GM18858 (cell line): ENCODE measurements around the gene SLC25A25.

Experiments used
- ATAC-seq: cut with Tn5 transposase; IDR thresholded peaks from one replicate; pipeline ENCODE4 v1.9.1; 2021; ENCODE audit not compliant: unreplicated experiment

SLC25A25 gene

DNA sequence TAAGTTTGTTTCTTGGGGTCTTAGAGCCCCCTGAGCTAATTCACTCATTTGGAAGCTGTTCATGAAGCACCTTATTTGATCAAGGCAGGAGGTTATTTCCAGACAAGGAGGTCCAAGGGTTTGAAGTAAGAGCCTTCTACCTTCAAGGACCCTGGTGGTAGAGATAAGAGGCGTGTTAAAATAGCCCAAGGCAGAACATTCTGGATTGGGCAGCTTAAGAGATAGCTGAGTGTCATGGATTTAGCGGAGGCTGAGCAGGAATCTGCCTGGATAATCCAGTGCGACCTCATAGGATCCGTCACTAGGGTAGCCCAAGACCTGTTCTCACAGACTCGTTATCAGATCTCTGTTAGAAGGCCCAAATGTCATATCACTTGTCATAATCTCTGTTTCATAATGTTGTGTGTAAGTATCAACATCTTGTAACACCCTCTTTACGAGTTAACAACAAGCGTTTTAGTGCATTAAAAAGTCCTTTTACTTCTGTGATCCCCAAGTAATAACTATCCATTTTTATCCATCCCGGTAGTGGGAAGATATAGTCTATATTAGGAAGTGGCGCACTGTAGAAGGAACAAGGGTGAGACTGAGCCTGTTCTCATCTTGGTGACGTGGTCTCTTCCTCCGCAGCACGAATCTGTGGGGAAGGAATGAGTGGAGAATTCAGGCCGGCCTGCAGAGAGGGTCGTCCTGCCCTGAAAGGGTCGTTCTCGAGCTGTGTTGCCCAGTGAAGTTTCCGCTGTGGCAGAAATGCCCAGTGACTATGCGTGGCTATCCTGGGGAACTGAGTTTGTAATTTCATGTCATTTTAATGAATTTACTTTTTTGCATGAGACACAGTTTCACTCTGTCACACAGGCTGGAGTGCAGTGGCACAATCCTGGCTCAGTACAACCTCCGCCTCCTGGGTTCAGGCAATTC is 28.8 kb downstream of the SLC25A25 start:
- ATAC-seq: no peak

DNA sequence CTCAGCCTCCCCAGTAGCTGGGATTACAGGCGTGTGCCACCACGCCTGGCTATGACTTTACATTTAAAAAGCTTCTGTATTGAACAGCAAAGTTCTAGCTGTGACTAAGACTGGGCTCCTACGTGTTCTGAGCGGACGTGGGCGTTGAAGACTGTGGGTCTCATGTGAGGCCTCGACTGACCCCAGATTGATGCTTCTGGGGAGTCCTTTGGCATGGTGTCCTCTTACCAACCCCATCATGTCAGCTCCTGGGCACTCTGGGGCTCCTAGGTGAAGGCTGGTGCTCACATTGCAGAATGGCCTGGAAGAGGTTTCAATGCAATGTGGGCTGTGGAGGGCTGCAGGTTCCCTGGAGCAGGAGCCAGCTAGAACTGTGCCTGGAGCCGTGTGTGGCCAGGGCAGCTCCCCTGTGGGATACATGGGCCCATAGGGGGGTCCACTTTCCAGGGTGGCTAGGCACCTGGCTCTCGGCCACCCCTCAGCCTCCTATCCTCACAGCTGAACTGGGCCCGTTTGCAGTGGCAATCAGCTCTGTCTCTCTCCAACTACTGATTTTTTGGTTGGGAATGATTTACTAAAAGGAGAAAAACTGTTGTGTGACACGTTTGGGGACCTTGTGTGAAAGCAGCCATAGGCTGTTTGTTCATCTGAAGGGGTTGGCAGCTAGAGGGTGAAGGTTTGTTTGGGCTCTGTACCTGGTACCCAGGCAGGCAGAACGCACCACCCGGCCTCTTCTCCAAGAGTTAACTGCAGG is 29.7 kb downstream of the SLC25A25 start:
- no peak for ATAC-seq

DNA sequence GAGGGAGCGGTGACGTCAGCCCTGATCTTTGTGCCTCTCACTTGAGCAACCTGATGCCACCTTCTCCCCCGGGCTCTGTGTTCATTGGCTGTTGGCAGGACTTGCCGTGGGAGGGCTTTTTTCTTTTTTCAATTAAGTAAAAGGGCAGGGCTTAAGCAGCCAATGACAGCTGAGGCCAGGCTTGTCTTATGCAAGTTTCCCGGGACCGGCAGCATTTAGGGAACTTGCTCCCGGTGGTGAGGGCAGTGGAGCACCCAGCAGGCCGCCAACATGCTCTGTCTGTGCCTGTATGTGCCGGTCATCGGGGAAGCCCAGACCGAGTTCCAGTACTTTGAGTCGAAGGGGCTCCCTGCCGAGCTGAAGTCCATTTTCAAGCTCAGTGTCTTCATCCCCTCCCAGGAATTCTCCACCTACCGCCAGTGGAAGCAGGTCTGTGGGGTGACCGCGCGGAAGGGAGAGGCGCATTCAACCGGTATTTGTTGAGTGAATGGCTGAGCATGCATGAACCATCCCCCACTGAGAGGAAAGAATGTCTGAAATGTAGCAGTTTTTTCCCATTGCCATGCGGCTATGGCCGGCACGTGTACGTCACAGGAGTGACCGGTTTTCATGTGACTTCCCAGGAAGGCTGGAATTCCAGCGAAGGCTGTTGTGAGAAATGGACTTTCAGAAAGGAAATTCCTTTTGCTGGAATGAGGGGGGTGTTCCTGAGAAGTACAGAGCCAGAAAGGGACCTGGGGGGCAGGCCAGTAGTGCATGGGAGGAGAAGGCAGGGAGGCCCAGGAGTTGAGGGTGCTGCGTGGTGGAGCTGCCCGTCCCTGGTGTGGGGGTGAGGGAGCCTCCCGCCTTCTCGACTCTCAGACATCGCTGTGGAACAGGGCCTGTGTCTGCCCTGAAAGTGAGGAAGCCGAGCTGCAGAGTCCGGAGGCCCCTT is 30.5 kb downstream of the SLC25A25 start:
- ATAC-seq: no peak

DNA sequence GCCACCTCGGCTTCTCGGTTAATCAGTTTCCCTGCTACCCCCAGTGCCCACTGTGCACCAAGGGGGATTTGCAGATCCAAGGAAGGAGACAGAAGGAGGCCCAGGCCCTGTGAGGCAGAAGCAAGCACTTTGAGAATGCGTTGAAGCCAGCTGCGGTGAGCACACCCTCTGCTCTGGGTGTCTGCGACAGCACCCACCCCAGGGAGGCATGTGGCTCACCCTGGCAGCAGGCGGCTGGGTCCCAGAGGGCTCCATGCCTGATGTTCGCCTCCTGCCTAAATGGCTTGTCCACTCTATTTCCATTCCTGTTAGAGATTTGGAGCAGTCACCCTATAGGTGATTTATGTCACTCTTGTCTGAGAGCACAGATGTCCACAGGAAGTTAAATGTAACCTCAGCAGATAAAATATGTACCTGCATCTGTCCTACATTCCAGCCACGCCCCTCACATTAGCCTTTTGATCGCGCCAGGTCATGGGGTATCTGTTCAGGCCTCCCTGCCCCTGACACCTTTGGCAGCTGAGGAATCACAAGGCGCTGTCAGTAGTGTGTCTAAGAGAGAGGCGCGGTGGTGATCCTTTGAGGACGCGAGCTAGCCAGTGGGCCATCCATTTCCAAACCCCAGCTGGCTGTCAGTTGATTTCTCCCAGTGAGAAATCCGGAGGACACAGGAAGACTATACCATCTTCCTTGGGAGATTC is 31.3 kb downstream of the SLC25A25 start:
- no peak for ATAC-seq

DNA sequence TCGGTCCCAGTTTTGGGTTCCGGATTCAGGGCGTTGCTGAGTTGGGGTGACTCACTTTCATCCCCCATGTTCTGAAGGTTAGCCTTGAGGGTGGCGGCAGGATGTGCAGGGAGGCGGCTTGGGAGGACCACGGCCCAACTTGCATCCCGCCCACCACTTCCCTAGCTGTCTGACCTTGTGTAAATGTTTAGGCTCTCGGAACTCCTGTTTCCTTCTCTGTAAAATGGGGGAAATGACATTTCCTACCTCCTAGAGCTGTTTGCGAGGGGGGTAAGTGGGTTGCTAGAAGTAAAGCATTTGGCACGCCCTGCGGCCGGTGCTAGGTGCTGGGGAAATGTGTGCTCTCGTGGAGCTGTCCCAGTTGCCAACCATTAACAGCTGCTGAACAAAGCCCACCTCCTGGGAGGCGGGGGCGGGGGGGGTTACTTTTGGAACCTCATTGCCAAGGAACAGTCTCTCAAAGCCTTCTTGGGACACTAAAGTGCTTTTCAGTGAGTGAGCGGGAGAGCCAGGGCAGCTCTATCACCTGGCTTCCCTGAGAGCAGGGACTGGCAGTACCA is 32.0 kb downstream of the SLC25A25 start:
- no peak for ATAC-seq

DNA sequence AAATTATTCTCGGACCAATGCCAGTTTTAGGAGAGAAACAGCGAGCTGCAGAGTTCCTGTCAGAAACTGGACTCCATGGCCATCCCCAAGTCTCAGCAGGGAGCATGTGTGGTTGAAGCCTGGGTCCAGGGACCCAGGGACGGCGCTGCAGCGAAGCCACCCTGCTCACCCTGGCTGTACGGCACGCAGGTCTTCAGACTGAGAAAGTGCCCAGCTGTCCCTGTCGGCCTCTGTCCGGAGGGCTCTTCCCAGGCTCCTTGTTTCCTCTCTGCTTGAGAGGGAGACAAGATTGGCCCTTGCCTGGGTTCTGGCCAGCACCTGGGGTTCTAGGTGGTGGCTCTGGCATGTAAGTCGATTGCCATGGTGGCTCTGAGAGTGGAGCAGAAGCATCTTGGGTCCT is 32.5 kb downstream of the SLC25A25 start:
- no peak for ATAC-seq

DNA sequence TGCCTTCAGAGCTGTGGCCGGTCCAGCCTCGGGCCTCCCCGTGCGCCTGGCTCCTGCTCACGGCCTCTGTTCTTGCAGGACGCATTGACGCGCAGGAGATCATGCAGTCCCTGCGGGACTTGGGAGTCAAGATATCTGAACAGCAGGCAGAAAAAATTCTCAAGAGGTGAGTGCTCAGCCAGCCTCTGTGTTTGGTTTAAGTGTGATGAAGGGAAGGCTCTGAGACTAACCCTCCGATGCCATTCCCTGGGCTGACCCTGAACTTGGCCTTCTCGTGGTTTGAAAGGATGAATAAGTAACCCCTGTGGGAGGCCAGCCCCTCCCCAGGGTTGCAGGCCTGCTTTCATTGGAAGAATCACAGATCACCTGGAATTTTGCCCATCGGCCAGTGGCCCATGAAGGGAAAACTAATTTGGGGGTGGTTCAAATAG is 33.2 kb downstream of the SLC25A25 start:
- no peak for ATAC-seq

DNA sequence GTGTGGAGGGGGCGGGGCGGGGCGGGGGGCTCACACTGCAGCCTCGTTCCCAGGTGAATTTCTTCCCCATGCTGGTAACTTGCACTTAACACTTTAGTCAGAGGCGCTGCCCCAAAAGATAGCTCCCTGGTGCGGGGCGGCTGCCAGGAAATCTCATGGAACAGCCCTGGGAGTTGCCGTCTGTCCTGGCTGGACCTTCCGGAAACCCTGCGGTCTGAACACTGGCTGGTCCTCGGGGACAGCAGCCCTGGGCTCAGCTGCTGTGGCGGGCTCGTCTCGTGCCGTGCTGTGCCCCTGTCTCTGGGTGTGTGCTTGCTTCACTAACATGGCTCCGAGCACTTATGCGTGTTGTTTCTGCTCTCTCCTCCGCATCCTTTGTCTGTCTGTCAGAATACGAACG is 33.7 kb downstream of the SLC25A25 start:
- ATAC-seq: no peak

DNA sequence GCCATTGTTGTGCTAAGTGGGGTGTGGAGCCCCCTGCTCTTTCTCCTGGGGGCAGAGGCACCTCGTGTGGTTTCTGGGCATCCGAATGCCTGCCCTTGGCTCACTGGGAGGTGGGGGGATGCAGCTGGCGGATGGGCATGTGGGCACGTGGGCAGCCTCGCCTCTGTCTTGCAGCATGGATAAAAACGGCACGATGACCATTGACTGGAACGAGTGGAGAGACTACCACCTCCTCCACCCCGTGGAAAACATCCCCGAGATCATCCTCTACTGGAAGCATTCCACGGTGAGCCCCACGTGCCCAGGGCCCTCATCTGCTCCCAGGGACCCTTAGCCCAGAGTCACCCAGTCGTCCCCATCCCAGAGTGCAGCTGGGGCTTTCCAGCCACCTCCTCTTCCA is 34.2 kb downstream of the SLC25A25 start:
- no peak for ATAC-seq

DNA sequence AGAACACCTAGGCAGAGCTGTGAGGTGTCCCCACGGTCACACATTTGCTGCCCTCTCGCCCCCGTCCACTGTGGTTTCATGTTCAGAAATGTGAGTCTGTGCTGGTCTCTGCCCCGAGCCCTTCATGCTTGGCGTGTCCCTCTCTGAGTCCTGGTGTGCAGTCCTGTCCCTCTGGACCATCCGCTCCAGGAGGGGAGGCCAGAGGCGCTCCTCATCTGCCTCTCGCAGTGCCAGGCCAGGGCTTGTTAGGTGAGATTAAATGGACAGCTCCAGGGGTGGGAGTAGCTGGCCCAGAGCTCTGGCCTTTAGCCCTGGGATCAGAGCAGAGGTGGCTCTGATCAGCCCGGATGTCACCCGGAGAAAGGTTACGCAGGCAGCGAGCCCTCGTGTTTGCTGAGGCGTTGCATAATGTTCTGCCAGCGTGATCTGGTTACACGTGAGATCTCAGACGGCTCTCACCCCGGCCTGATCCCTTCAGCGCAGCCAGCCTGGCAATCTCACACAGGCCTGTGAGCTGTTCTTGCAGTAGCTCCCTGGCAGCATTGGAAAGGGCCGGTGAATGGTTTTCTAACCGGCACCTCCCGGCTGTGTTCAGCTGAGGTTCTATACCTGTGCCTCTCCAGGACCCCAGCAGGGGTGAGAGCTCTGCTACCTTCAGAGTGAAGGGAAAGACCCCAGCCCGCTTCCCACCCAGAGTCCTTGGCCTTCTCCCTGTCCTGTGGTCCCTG is 35.0 kb downstream of the SLC25A25 start:
- no peak for ATAC-seq

DNA sequence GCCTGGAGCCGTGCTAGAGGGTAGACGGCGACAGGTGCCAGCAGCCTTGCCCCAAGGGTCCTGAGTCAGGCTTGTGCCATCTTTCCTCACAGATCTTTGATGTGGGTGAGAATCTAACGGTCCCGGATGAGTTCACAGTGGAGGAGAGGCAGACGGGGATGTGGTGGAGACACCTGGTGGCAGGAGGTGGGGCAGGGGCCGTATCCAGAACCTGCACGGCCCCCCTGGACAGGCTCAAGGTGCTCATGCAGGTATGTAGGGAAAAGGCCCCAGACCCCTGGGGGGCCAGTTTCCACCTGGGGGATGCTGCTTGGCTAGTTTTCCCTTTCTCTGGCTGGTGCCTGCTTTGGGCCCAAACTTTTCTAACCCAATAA is 35.5 kb downstream of the SLC25A25 start:
- ATAC-seq: no peak

DNA sequence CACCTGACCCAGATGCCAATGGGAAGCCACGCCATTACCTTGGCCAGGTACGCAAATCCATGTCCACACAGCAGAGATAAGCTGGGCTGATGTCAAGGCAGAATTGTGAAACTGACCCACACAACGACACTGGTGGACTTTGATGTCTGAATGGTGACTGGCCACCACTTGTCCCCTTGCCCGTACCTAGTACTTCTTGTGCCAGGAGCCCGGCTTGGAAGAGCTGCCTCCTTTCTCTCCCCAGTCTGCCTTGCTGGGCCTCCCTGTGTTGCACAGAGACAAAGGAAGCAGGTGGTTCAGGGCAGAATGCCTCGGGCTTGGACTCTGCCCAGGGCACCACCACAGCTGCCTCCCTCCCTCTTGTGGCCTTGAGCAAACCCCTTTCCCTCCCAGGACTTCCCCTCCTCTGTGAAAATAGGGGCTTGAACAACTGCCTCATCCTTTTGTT is 36.2 kb downstream of the SLC25A25 start:
- no peak for ATAC-seq

DNA sequence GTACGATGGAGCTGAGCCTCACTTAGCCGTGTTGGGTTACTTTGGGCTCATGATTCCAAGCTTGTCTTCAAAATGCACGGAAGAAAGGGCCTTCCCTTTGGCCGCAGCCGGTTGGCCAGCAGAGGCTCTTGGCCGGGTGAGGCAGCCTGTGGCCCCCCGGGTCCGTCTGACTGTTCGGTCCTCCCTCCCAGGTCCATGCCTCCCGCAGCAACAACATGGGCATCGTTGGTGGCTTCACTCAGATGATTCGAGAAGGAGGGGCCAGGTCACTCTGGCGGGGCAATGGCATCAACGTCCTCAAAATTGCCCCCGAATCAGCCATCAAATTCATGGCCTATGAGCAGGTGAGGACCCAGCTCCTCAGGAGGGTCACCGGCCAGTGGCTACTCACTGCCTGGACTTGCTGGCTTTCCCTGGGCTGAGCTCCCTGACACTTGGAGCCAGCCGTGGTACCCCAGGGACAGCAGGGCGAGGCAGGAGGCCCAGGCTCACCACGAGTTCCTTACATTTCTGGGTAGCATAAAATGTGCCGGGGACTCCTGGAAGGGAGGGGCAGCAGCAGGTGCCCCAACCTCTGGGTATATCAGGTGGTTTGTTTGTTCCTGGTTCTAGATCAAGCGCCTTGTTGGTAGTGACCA is 37.6 kb downstream of the SLC25A25 start:
- ATAC-seq: no peak

DNA sequence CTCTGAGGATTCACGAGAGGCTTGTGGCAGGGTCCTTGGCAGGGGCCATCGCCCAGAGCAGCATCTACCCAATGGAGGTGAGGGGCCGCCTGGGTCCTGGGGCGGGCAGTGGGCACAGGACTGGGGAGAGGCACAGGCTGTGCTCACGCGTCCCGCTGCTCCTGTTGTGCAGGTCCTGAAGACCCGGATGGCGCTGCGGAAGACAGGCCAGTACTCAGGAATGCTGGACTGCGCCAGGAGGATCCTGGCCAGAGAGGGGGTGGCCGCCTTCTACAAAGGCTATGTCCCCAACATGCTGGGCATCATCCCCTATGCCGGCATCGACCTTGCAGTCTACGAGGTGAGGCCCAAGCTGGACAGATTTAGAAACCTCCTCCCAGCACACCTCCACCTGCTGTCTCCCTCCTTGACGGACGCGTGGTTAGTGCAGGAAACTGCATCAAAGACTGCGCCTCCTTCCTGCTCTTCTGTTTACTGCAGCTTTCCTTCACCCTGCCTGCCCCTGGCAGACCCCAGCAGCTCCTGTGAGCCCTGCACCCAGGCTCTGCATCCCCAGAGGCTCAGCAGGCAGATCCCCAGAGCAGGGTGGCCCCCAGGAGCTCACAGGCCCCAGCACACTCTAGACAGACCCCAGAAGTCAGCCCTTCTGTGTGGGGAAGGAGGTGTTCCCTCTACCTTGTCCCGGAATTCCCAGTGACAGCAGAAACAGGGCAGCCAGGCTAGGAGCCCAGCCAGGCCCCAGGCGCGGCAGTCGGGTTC is 38.3 kb downstream of the SLC25A25 start:
- ATAC-seq: no peak

DNA sequence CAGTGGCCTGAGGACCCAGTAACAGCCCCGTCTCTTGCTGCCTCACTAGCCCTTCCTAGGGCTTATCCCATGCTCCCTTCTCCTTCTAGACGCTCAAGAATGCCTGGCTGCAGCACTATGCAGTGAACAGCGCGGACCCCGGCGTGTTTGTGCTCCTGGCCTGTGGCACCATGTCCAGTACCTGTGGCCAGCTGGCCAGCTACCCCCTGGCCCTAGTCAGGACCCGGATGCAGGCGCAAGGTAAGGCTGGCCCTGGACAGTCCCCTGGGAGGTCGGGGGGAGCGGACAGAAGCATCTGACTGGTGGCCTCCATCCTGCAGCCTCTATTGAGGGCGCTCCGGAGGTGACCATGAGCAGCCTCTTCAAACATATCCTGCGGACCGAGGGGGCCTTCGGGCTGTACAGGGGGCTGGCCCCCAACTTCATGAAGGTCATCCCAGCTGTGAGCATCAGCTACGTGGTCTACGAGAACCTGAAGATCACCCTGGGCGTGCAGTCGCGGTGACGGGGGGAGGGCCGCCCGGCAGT is 39.0 kb downstream of the SLC25A25 start:
- ATAC-seq: no peak

DNA sequence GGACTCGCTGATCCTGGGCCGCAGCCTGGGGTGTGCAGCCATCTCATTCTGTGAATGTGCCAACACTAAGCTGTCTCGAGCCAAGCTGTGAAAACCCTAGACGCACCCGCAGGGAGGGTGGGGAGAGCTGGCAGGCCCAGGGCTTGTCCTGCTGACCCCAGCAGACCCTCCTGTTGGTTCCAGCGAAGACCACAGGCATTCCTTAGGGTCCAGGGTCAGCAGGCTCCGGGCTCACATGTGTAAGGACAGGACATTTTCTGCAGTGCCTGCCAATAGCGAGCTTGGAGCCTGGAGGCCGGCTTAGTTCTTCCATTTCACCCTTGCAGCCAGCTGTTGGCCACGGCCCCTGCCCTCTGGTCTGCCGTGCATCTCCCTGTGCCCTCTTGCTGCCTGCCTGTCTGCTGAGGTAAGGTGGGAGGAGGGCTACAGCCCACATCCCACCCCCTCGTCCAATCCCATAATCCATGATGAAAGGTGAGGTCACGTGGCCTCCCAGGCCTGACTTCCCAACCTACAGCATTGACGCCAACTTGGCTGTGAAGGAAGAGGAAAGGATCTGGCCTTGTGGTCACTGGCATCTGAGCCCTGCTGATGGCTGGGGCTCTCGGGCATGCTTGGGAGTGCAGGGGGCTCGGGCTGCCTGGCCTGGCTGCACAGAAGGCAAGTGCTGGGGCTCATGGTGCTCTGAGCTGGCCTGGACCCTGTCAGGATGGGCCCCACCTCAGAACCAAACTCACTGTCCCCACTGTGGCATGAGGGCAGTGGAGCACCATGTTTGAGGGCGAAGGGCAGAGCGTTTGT is 39.6 kb downstream of the SLC25A25 start:
- no peak for ATAC-seq
